Peyer's patch (tissue), 4 donors: Measurements from ENCODE around the gene ZMAT2.

Experiments used
- CTCF ChIP-seq, 6 experiments: fragments of 450-650 bp in 4 of 6; fragments of 200-600 bp in 2 of 6; sonication (generic) in 1 of 6; IDR thresholded peaks; one replicate each; pipeline ENCODE4 v1.5.1; 2017 to 2019; ENCODE audit warnings: antibody characterized with exemption in 6 of 6, mild to moderate bottlenecking in 3 of 6, moderate library complexity in 1 of 6
- POLR2A ChIP-seq, 2 donors: fragments of 450-650 bp; IDR thresholded peaks; one replicate each; pipeline ENCODE4 v1.5.1; 2017; ENCODE audit warnings: antibody characterized with exemption in 2 of 2, mild to moderate bottlenecking in 2 of 2, moderate library complexity in 2 of 2

- TF ChIP-seq POLR2A (IDR thresholded peaks at IDR 0.05) (no peak), CTCF (IDR thresholded peaks at IDR 0.05) (no peak)
These were observed 26.9 kb upstream of the ZMAT2 start, which contains the start of gene DND1 for GRCh38 chr5:140673187-140673976.
